Measurements from ENCODE around the gene ZPR1.
"Not testable (repeated sequence)": the region's sequence is repeated elsewhere in the genome, so short reads cannot be mapped to it uniquely, and the experiment has no call there.

The ZPR1 gene

GRCh38 chr11:116825854-116826750 is 38.3 kb upstream of the ZPR1 start:
- DNase-seq, result no peak
- in situ Hi-C loops (cut with MboI; ENCODE audit: low pct_unique_long_range_greater_than_20kb, low sequenced_read_pairs), result no loop called here

GRCh38 chr11:116825434-116825833 is 37.6 kb upstream of the ZPR1 start:
- in situ Hi-C loops (cut with MboI; ENCODE audit: low pct_unique_long_range_greater_than_20kb, low sequenced_read_pairs), result no loop called here
- no peak for DNase-seq

GRCh38 chr11:116823031-116823843 is 35.4 kb upstream of the ZPR1 start, which contains the start of gene APOA4:
TSS of gene APOA4 (minus strand) at chr11:116823304. CDS start at chr11:116823191, 113 bp downstream.
- DNase-seq, result no peak
- in situ Hi-C loops (cut with MboI; ENCODE audit: low pct_unique_long_range_greater_than_20kb, low sequenced_read_pairs), result no loop called here

- no peak for DNase-seq
- in situ Hi-C loops (cut with MboI; ENCODE audit: low pct_unique_long_range_greater_than_20kb, low sequenced_read_pairs), result no loop called here
Observed at GRCh38 chr11:116822575-116822974, 34.8 kb upstream of the ZPR1 start.

- DNase-seq, result no peak
- in situ Hi-C loops (cut with MboI; ENCODE audit: low pct_unique_long_range_greater_than_20kb, low sequenced_read_pairs), result no loop called here
Observed at GRCh38 chr11:116821050-116821918, 33.5 kb upstream of the ZPR1 start.

- DNase-seq, result no peak
- in situ Hi-C loops (cut with MboI; ENCODE audit: low pct_unique_long_range_greater_than_20kb, low sequenced_read_pairs), result no loop called here
Observed at GRCh38 chr11:116819049-116819448, 31.2 kb upstream of the ZPR1 start.

GRCh38 chr11:116814502-116814901 is 26.7 kb upstream of the ZPR1 start:
- in situ Hi-C loops (cut with MboI; ENCODE audit: low pct_unique_long_range_greater_than_20kb, low sequenced_read_pairs), result no loop called here
- no peak for DNase-seq

GRCh38 chr11:116813781-116814471 is 26.1 kb upstream of the ZPR1 start:
- in situ Hi-C loops (cut with MboI; ENCODE audit: low pct_unique_long_range_greater_than_20kb, low sequenced_read_pairs), result no loop called here
- DNase-seq, result no peak

- DNase-seq, result no peak
- in situ Hi-C loops (cut with MboI; ENCODE audit: low pct_unique_long_range_greater_than_20kb, low sequenced_read_pairs), result no loop called here
Observed at GRCh38 chr11:116813170-116813569, 25.3 kb upstream of the ZPR1 start.

GRCh38 chr11:116812109-116812508 is 24.3 kb upstream of the ZPR1 start:
- no peak for DNase-seq

GRCh38 chr11:116811194-116811593 is 23.4 kb upstream of the ZPR1 start:
- in situ Hi-C loops (cut with MboI; ENCODE audit: low pct_unique_long_range_greater_than_20kb, low sequenced_read_pairs), result no loop called here
- no peak for DNase-seq

More at GRCh38 chr11:116812109-116812508, 24.3 kb upstream of the ZPR1 start:
- in situ Hi-C loops (cut with MboI; ENCODE audit: low pct_unique_long_range_greater_than_20kb, low sequenced_read_pairs), result no loop called here

GRCh38 chr11:116808262-116809175 is 20.7 kb upstream of the ZPR1 start:
- no peak for DNase-seq
- in situ Hi-C loops (cut with MboI; ENCODE audit: low pct_unique_long_range_greater_than_20kb, low sequenced_read_pairs), result no loop called here

- in situ Hi-C loops (cut with MboI; ENCODE audit: low pct_unique_long_range_greater_than_20kb, low sequenced_read_pairs), result no loop called here
- DNase-seq, result no peak
Observed at GRCh38 chr11:116807601-116808261, 19.9 kb upstream of the ZPR1 start.

- DNase-seq, result no peak
- in situ Hi-C loops (cut with MboI; ENCODE audit: low pct_unique_long_range_greater_than_20kb, low sequenced_read_pairs), result no loop called here
Observed at GRCh38 chr11:116804001-116804400, 16.2 kb upstream of the ZPR1 start.

- in situ Hi-C loops (cut with MboI; ENCODE audit: low pct_unique_long_range_greater_than_20kb, low sequenced_read_pairs); DNase-seq: not testable (repeated sequence)
Observed at GRCh38 chr11:116801662-116802061, 13.8 kb upstream of the ZPR1 start.

- in situ Hi-C loops (cut with MboI; ENCODE audit: low pct_unique_long_range_greater_than_20kb, low sequenced_read_pairs), result no loop called here
- DNase-seq, result no peak
Observed at GRCh38 chr11:116800610-116801009, 12.8 kb upstream of the ZPR1 start.

GRCh38 chr11:116798368-116798767 is 10.5 kb upstream of the ZPR1 start:
- in situ Hi-C loops (cut with MboI; ENCODE audit: low pct_unique_long_range_greater_than_20kb, low sequenced_read_pairs), result no loop called here
- DNase-seq, result no peak
